DND-41 (cell line): ENCODE results near the gene LRRN2.

Experiments used
- ATAC-seq: fragments of 200-7000 bp; cut with Tn5 transposase; 3 replicates; pipeline ENCODE4 v1.9.1; 2021; ENCODE audit warnings: low read depth; ENCODE audit not compliant: insufficient read depth
- DNase-seq: peaks from one replicate; pipeline ENCODE4 v3.0.0-alpha.2; 2020
- H2AFZ ChIP-seq: 2 replicates; pipeline ENCODE4 v1.6.0; 2012; ENCODE audit warnings: low read depth, low read length
- H3K27ac ChIP-seq: 2 replicates; pipeline ENCODE4 v1.5.1; 2012; ENCODE audit warnings: low read length, inconsistent platforms
- H3K27me3 ChIP-seq: fragments of 200-600 bp; sonication (generic); 2 replicates; pipeline ENCODE4 v1.6.0; 2012; ENCODE audit warnings: low read length, mild to moderate bottlenecking, inconsistent platforms; ENCODE audit not compliant: insufficient read depth, poor library complexity
- H3K36me3 ChIP-seq: 2 replicates; pipeline ENCODE4 v1.5.1; 2012; ENCODE audit warnings: low read length, inconsistent platforms; ENCODE audit not compliant: insufficient read depth
- H3K4me1 ChIP-seq: 2 replicates; pipeline ENCODE4 v1.5.1; 2012; ENCODE audit warnings: mild to moderate bottlenecking, low read length; ENCODE audit not compliant: insufficient read depth
- H3K4me2 ChIP-seq: 2 replicates; pipeline ENCODE4 v1.6.0; 2012; ENCODE audit warnings: mild to moderate bottlenecking, moderate library complexity, low read length, inconsistent platforms; ENCODE audit not compliant: insufficient read depth
- H3K4me3 ChIP-seq, 2 experiments: fragments of 200-600 bp in 1 of 2; shearing (Covaris generic) in 1 of 2; 2 replicates each; pipeline ENCODE4 v1.5.1; 2012 to 2016; ENCODE audit warnings: inconsistent platforms in 2 of 2, low read length in 2 of 2, mild to moderate bottlenecking in 2 of 2, low read depth in 1 of 2, moderate library complexity in 1 of 2
- H3K79me2 ChIP-seq: 2 replicates; pipeline ENCODE4 v1.6.0; 2012; ENCODE audit warnings: low read length, inconsistent platforms; ENCODE audit not compliant: insufficient read depth
- H3K9ac ChIP-seq: 2 replicates; pipeline ENCODE4 v1.6.0; 2012; ENCODE audit warnings: low read depth, mild to moderate bottlenecking, inconsistent platforms, low read length, moderate library complexity
- H3K9me3 ChIP-seq: 2 replicates; pipeline ENCODE4 v1.5.1; 2012; ENCODE audit warnings: low read length, moderate library complexity, mild to moderate bottlenecking, inconsistent platforms; ENCODE audit not compliant: insufficient read depth, severe bottlenecking
- H4K20me1 ChIP-seq: 2 replicates; pipeline ENCODE4 v1.6.0; 2012; ENCODE audit warnings: low read length; ENCODE audit not compliant: insufficient read depth
- EZH2 ChIP-seq: IDR thresholded peaks from 3 replicates; pipeline ENCODE4 v1.6.1; 2012; ENCODE audit warnings: borderline replicate concordance, low read depth, mild to moderate bottlenecking, moderate library complexity, low read length, inconsistent platforms; ENCODE audit not compliant: severe bottlenecking
- TF ChIP-seq, protein P1 (sequence below): IDR thresholded peaks from 2 replicates; pipeline ENCODE4 v1.5.1; 2012; ENCODE audit warnings: borderline replicate concordance, low read length, moderate library complexity, mild to moderate bottlenecking; ENCODE audit not compliant: poor library complexity, severe bottlenecking; ENCODE audit errors: extremely low read depth

Gene LRRN2

GRCh38 chr1:204600968-204601367 lies 84.6 kb downstream of the LRRN2 start:
- H3K4me2 ChIP-seq, result no peak overlapping the region
- no peaks in the 10 kb centered on the region for H3K79me2 ChIP-seq
- H3K9ac ChIP-seq, result no peak overlapping the region
- H3K27me3 ChIP-seq, result no peaks in the 10 kb centered on the region
- no peak overlapping the region for H2AFZ ChIP-seq
- no peak overlapping the region for H3K27ac ChIP-seq
- no peak overlapping the region for H3K4me3 ChIP-seq
- no peaks in the 10 kb centered on the region for H3K9me3 ChIP-seq
- TF ChIP-seq, protein P1, sequence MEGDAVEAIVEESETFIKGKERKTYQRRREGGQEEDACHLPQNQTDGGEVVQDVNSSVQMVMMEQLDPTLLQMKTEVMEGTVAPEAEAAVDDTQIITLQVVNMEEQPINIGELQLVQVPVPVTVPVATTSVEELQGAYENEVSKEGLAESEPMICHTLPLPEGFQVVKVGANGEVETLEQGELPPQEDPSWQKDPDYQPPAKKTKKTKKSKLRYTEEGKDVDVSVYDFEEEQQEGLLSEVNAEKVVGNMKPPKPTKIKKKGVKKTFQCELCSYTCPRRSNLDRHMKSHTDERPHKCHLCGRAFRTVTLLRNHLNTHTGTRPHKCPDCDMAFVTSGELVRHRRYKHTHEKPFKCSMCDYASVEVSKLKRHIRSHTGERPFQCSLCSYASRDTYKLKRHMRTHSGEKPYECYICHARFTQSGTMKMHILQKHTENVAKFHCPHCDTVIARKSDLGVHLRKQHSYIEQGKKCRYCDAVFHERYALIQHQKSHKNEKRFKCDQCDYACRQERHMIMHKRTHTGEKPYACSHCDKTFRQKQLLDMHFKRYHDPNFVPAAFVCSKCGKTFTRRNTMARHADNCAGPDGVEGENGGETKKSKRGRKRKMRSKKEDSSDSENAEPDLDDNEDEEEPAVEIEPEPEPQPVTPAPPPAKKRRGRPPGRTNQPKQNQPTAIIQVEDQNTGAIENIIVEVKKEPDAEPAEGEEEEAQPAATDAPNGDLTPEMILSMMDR, result peak; percentile 19
- no peak for TF ChIP-seq EZH2
- H3K4me1 ChIP-seq, result no peaks in the 10 kb centered on the region
- no peaks in the 10 kb centered on the region for H3K36me3 ChIP-seq
- no peak for ATAC-seq
- H4K20me1 ChIP-seq, result no peaks in the 10 kb centered on the region
- DNase-seq, result no peak

DNA sequence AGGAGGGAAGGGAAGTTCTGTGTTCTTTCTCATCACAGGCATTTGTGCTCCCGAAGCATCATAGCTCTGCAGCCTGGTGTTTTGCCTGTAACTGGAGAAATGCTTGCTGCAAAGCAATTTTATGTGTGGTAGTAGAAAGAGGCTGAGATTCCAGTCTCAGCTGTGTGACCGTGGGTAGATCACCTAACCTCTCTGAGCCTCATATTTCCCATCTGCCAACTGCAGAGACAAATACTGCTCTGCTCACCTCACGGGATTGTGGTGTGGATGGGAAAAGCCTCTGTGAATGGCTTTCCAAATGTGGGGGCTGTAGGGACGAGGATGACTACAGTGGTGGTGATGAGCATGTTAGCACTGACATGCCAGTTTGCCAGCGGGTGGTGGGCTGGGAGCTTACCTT lies 85.3 kb downstream of the LRRN2 start:
- no peaks in the 10 kb centered on the region for H4K20me1 ChIP-seq
- H3K9me3 ChIP-seq, result no peaks in the 10 kb centered on the region
- no peak overlapping the region for H3K27ac ChIP-seq
- H2AFZ ChIP-seq, result no peak overlapping the region
- H3K4me2 ChIP-seq, result no peak overlapping the region
- H3K9ac ChIP-seq, result no peak overlapping the region
- TF ChIP-seq, protein P1, result no peak
- no peaks in the 10 kb centered on the region for H3K79me2 ChIP-seq
- no peaks in the 10 kb centered on the region for H3K36me3 ChIP-seq
- H3K27me3 ChIP-seq, result no peaks in the 10 kb centered on the region
- no peak overlapping the region for H3K4me3 ChIP-seq
- ATAC-seq, result no peak
- DNase-seq, result no peak
- H3K4me1 ChIP-seq, result no peaks in the 10 kb centered on the region

- ATAC-seq, result no peak
- Histone ChIP-seq H3K9me3 (no peaks in the 10 kb centered on the region), H3K27ac (no peak overlapping the region), H3K36me3 (no peaks in the 10 kb centered on the region), H3K4me1 (no peaks in the 10 kb centered on the region), H3K27me3 (no peaks in the 10 kb centered on the region), H4K20me1 (no peaks in the 10 kb centered on the region), H3K4me3 (no peak overlapping the region), H3K9ac (no peak overlapping the region), H3K79me2 (no peaks in the 10 kb centered on the region), H2AFZ (no peak overlapping the region), H3K4me2 (no peak overlapping the region)
- no peak for TF ChIP-seq EZH2
- TF ChIP-seq, protein P1, result no peak
- no peak for DNase-seq
Measured at GRCh38 chr1:204599596-204599995, 85.9 kb downstream of the LRRN2 start.

- Histone ChIP-seq H3K27ac (no peak overlapping the region), H3K27me3 (no peaks in the 10 kb centered on the region), H4K20me1 (no peaks in the 10 kb centered on the region), H3K9ac (no peak overlapping the region), H3K4me1 (no peaks in the 10 kb centered on the region), H3K36me3 (no peaks in the 10 kb centered on the region), H3K4me3 (no peak overlapping the region), H3K9me3 (no peaks in the 10 kb centered on the region), H3K79me2 (no peaks in the 10 kb centered on the region), H3K4me2 (no peak overlapping the region), H2AFZ (no peak overlapping the region)
- DNase-seq (no peak), ATAC-seq (no peak)
- no peak for TF ChIP-seq EZH2
- TF ChIP-seq, protein P1, result no peak
Measured at GRCh38 chr1:204599098-204599497, 86.4 kb downstream of the LRRN2 start.
